ENCODE results near the gene KCNA10.
"Not testable (repeated sequence)": the region's sequence is repeated elsewhere in the genome, so short reads cannot be mapped to it uniquely, and the experiment has no call there.

DNA sequence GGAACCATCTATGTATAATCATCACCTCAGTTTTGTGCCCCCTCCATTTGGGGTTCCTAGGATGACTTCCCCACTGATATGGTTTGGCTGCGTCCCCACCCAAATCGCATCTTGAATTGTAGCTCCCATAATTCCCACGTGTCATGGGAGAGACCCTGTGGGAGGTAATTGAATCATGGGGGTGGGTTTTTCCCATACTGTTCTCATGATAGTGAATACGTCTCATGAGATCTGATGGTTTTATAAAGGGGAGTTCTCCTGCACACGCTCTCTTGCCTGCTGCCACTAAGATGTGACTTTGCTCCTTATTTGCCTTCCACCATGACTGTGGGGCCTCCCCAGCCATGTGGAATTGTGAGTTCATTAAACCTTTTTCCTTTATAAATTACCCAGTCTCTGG lies 8.1 kb downstream of the KCNA10 start:
- not testable (repeated sequence) for TF ChIP-seq ZNF274 (IDR thresholded peaks at IDR 0.05; ENCODE audit: low read depth, low read length); YY1 (IDR thresholded peaks at IDR 0.05; ENCODE audit: insufficient read depth, insufficient read length)
